ENCODE data around the gene AIG1.

GRCh38 chr6:143098054-143098671 is 37.5 kb downstream of the AIG1 start:
- TF ChIP-seq POLR2AphosphoS5 (IDR thresholded peaks at IDR 0.05; ENCODE audit: low read depth, low read length) = no peak
- no peak for TF ChIP-seq POLR2A (IDR thresholded peaks at IDR 0.05; ENCODE audit: low read depth, low read length)
- TF ChIP-seq TAF1 (IDR thresholded peaks at IDR 0.05; ENCODE audit: borderline replicate concordance, low read depth, low read length) = no peak

Data from GM12892 (cell line).